SK-N-SH treated with all-trans-retinoic acid at 6 μM for 48 hours (cell line): Measurements from ENCODE around the gene UBE2L6.

ENCODE experiments used
- ATAC-seq: fragments of 200-7000 bp; cut with Tn5 transposase; 3 replicates; pipeline ENCODE4 v1.9.1; 2020; ENCODE audit warnings: mild to moderate bottlenecking, moderate library complexity
- ARNTL ChIP-seq: fragments of 450-650 bp; formaldehyde crosslinking; IDR thresholded peaks from 2 replicates; pipeline ENCODE4 v1.5.0; 2020; ENCODE audit warnings: low read depth, mild to moderate bottlenecking, moderate library complexity, borderline replicate concordance
- BACH2 ChIP-seq: fragments of 250-450 bp; sonication (Bioruptor Pico); IDR thresholded peaks from 2 replicates; pipeline ENCODE4 v1.9.0; 2021; ENCODE audit warnings: mild to moderate bottlenecking, borderline replicate concordance
- CSDC2 ChIP-seq: fragments of 250-450 bp; sonication (Bioruptor Pico); IDR thresholded peaks from 2 replicates; pipeline ENCODE4 v1.5.0; 2020; ENCODE audit warnings: mild to moderate bottlenecking, moderate library complexity
- ESRRG ChIP-seq: fragments of 250-450 bp; sonication (Bioruptor Pico); IDR thresholded peaks from 2 replicates; pipeline ENCODE4 v1.6.1; 2021; ENCODE audit warnings: mild to moderate bottlenecking
- GLIS3 ChIP-seq: fragments of 250-450 bp; sonication (Bioruptor Pico); IDR thresholded peaks from 2 replicates; pipeline ENCODE4 v1.5.0; 2020; ENCODE audit warnings: mild to moderate bottlenecking, moderate library complexity
- OSR1 ChIP-seq: fragments of 250-450 bp; sonication (Bioruptor Pico); IDR thresholded peaks from 2 replicates; pipeline ENCODE4 v1.8.0; 2022; ENCODE audit warnings: moderate library complexity, mild to moderate bottlenecking, inconsistent platforms
- PPARA ChIP-seq: fragments of 250-450 bp; sonication (Bioruptor Pico); IDR thresholded peaks from 2 replicates; pipeline ENCODE4 v1.5.0; 2020; ENCODE audit warnings: mild to moderate bottlenecking, borderline replicate concordance
- SNAI2 ChIP-seq: fragments of 250-450 bp; sonication (Bioruptor Pico); IDR thresholded peaks from 2 replicates; pipeline ENCODE4 v1.5.0; 2020; ENCODE audit warnings: mild to moderate bottlenecking, moderate library complexity
- TCF4 ChIP-seq: fragments of 250-450 bp; sonication (Bioruptor Pico); IDR thresholded peaks from 2 replicates; pipeline ENCODE4 v1.8.0; 2021; ENCODE audit warnings: mild to moderate bottlenecking, moderate library complexity, borderline replicate concordance
- TOX ChIP-seq: fragments of 250-450 bp; sonication (Bioruptor Pico); IDR thresholded peaks from 2 replicates; pipeline ENCODE4 v1.8.0; 2021; ENCODE audit warnings: mild to moderate bottlenecking, moderate library complexity, borderline replicate concordance
- ZFP3 ChIP-seq: fragments of 250-450 bp; sonication (Bioruptor Pico); IDR thresholded peaks from 2 replicates; pipeline ENCODE4 v1.5.0; 2020; ENCODE audit warnings: mild to moderate bottlenecking, moderate library complexity
- ZFP30 ChIP-seq: fragments of 450-650 bp; formaldehyde crosslinking; IDR thresholded peaks from 2 replicates; pipeline ENCODE4 v1.5.0; 2022; ENCODE audit warnings: mild to moderate bottlenecking, moderate library complexity
- ZNF565 ChIP-seq: fragments of 450-650 bp; formaldehyde crosslinking; conservative IDR thresholded peaks from 2 replicates; pipeline ENCODE4 v1.5.0; 2020; ENCODE audit warnings: low read depth, mild to moderate bottlenecking, moderate library complexity
- ZNF70 ChIP-seq: fragments of 450-650 bp; formaldehyde crosslinking; IDR thresholded peaks from 2 replicates; pipeline ENCODE4 v1.5.0; 2020; ENCODE audit warnings: mild to moderate bottlenecking, moderate library complexity
- TF ChIP-seq, protein P1 (sequence below): fragments of 250-450 bp; sonication (Bioruptor Pico); IDR thresholded peaks from 2 replicates; pipeline ENCODE4 v1.8.0; 2020; ENCODE audit warnings: mild to moderate bottlenecking, moderate library complexity, borderline replicate concordance
- TF ChIP-seq, protein P2 (sequence below): fragments of 250-450 bp; sonication (Bioruptor Pico); IDR thresholded peaks from 2 replicates; pipeline ENCODE4 v1.8.0; 2021; ENCODE audit warnings: low read depth, mild to moderate bottlenecking, moderate library complexity, borderline replicate concordance
- TF ChIP-seq, protein P3 (sequence below): fragments of 250-450 bp; sonication (Bioruptor Pico); IDR thresholded peaks from 2 replicates; pipeline ENCODE4 v1.5.0; 2020; ENCODE audit warnings: mild to moderate bottlenecking, moderate library complexity
- TF ChIP-seq, protein P4 (sequence below): fragments of 250-450 bp; sonication (Bioruptor Pico); IDR thresholded peaks from 2 replicates; pipeline ENCODE4 v1.5.1; 2020; ENCODE audit warnings: low read depth, mild to moderate bottlenecking, moderate library complexity

UBE2L6 gene

DNA sequence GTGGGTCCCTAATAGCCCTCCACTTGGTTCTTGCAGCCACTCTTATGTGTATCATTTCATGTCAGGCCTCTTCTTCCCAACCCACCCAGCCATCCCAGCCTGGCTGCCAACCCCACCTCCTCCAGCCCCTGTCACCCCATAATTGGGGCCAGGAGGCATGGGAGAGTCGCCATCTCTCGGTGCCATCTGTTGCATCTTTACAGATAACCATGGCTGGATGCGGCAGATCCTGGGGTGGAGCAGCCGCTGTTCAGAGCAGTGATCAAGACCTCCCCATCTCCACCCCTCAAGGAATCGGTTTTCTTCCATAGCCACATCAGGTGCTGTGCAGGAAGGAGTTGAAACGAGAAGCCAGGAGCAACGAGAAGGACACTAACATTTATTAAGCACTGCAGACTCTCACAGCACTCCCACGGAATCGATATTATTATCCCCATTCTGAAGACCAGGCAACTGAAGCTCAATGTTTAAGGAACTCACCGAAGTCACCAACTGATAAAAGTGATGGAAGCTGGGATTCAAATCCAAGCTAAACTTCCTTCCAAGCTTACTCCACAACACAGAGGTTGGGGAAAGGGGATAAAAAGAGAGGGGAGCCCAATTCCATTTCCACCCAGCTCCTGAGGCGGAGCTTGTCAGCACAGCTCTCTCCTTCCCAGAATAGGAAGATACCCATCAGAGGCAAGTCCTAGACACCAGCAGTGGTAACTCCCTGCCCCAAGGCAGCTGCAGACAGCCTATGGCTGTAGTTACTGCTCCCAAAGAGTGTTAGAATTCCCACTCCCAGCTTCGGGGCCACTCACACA is 54.6 kb downstream of the UBE2L6 start (continued):
- TF ChIP-seq, protein P1, sequence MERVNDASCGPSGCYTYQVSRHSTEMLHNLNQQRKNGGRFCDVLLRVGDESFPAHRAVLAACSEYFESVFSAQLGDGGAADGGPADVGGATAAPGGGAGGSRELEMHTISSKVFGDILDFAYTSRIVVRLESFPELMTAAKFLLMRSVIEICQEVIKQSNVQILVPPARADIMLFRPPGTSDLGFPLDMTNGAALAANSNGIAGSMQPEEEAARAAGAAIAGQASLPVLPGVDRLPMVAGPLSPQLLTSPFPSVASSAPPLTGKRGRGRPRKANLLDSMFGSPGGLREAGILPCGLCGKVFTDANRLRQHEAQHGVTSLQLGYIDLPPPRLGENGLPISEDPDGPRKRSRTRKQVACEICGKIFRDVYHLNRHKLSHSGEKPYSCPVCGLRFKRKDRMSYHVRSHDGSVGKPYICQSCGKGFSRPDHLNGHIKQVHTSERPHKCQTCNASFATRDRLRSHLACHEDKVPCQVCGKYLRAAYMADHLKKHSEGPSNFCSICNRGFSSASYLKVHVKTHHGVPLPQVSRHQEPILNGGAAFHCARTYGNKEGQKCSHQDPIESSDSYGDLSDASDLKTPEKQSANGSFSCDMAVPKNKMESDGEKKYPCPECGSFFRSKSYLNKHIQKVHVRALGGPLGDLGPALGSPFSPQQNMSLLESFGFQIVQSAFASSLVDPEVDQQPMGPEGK (CRISPR knock-in tag), result no peak
- no peak for TF ChIP-seq OSR1 (CRISPR knock-in tag)

DNA sequence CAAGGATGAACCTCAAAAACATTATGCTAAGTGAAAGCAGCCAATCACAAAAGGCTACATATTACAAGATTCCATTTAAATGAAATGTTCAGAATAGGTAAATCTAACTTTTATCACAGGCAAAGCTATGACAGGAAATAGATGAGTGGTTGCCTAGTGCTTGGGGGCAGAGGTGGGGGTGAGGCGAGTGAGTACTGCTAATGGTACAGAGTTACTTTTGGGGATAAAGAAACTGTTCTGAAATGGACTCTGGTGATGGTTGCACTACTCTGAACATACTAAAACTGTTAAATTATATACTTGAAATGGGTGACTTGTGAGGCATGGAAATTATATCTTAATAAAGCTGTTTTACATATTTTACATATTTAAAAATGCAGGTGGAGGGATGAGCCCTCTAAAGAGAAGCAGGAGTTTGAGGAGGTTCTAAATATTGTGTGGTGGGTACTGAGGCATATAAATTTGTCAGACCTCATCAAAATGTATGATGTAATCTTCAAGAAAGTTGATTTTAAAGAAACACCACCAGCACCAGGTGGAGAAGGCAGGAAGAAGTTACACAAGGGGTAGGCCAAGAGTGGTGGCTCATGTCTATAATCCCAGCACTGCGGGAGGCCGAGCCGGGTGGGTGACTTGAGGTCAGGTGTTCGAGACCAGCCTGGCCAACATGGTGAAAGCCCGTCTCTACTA is 55.6 kb downstream of the UBE2L6 start:
- TF ChIP-seq ZFP30, result no peak
- no peak for TF ChIP-seq ESRRG
- TF ChIP-seq PPARA (CRISPR knock-in tag), result no peak
- no peak for TF ChIP-seq OSR1 (CRISPR knock-in tag)
- TF ChIP-seq SNAI2 (CRISPR knock-in tag), result no peak

DNA sequence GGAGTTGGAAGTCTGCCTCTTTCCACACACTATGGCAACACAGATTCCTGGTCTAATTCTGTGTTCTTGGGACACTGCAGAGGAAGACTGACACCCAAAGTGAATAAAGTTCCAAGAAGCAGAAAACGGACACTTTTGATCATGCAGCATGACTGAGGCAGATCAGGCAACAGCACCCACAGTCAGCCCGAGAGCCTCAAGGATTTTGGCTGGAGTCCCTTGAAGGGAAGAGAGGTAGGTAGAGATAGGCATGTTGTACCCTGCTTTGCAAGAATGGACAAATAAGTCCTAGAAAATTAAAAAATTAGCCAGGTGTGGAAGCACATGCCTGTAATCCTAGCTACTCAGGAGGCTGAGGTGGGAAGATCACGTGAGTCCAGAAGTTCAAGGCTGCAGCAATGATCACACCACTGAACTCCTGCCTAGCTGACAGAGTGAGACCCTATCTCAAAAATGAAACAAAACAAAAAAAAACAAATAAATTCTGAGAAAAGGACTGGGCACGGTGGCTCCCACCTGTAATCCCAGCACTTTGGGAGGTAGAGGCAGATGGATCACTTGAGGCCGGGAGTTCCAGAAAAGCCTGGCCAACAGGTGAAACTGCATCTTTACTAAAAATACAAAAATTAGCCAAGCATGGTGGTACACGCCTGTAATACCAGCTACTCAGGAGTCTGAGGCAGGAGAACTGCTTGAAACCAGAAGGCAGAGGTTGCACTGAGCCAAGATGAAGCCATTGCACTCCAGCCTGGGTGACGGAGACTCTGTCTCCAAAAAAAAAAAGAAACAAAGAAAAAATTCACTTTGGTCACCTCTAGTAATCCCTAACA is 58.9 kb downstream of the UBE2L6 start:
- TF ChIP-seq SNAI2 (CRISPR knock-in tag), result no peak
- no peak for TF ChIP-seq OSR1 (CRISPR knock-in tag)
- no peak for TF ChIP-seq PPARA (CRISPR knock-in tag)
- TF ChIP-seq GLIS3 (CRISPR knock-in tag), result no peak
- no peak for TF ChIP-seq BACH2 (CRISPR knock-in tag)
- TF ChIP-seq, protein P1 (CRISPR knock-in tag), result no peak
- TF ChIP-seq, protein P2, sequence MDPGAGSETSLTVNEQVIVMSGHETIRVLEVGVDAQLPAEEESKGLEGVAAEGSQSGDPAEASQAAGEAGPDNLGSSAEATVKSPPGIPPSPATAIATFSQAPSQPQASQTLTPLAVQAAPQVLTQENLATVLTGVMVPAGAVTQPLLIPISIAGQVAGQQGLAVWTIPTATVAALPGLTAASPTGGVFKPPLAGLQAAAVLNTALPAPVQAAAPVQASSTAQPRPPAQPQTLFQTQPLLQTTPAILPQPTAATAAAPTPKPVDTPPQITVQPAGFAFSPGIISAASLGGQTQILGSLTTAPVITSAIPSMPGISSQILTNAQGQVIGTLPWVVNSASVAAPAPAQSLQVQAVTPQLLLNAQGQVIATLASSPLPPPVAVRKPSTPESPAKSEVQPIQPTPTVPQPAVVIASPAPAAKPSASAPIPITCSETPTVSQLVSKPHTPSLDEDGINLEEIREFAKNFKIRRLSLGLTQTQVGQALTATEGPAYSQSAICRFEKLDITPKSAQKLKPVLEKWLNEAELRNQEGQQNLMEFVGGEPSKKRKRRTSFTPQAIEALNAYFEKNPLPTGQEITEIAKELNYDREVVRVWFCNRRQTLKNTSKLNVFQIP (CRISPR knock-in tag), result no peak
- TF ChIP-seq ARNTL (CRISPR knock-in tag), result no peak
- TF ChIP-seq TCF4 (CRISPR knock-in tag), result no peak
- no peak for TF ChIP-seq ESRRG
- no peak for ATAC-seq

More for the DNA sequence above, 55.6 kb downstream of the UBE2L6 start:
- ATAC-seq, result no peak

DNA sequence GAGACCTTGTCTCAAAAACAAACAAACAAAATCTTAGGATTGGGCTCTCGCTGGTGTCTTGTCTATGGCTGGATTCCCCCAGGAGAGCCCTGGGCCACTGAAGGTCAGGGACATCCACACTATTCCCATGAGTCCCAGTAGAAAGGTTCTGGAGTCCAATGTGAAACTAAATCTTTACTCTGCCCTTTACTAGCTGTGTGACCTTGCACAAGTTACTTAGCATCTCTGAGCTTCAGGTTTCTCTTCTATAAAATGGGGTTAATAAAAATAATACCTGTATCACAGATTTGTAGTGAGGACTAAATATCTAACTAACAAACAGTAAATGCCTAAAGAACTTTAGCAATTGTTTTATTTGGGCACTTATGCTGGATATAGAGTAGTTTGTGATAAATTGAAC is 61.0 kb downstream of the UBE2L6 start:
- ATAC-seq, result no peak
- TF ChIP-seq, protein P2 (CRISPR knock-in tag), result no peak
- TF ChIP-seq, protein P3, sequence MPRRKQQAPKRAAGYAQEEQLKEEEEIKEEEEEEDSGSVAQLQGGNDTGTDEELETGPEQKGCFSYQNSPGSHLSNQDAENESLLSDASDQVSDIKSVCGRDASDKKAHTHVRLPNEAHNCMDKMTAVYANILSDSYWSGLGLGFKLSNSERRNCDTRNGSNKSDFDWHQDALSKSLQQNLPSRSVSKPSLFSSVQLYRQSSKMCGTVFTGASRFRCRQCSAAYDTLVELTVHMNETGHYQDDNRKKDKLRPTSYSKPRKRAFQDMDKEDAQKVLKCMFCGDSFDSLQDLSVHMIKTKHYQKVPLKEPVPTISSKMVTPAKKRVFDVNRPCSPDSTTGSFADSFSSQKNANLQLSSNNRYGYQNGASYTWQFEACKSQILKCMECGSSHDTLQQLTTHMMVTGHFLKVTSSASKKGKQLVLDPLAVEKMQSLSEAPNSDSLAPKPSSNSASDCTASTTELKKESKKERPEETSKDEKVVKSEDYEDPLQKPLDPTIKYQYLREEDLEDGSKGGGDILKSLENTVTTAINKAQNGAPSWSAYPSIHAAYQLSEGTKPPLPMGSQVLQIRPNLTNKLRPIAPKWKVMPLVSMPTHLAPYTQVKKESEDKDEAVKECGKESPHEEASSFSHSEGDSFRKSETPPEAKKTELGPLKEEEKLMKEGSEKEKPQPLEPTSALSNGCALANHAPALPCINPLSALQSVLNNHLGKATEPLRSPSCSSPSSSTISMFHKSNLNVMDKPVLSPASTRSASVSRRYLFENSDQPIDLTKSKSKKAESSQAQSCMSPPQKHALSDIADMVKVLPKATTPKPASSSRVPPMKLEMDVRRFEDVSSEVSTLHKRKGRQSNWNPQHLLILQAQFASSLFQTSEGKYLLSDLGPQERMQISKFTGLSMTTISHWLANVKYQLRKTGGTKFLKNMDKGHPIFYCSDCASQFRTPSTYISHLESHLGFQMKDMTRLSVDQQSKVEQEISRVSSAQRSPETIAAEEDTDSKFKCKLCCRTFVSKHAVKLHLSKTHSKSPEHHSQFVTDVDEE (CRISPR knock-in tag), result no peak
- TF ChIP-seq TOX (CRISPR knock-in tag) (no peak), ZFP3 (no peak), ARNTL (CRISPR knock-in tag) (no peak), ZNF565 (CRISPR knock-in tag) (no peak), ZFP30 (no peak), SNAI2 (CRISPR knock-in tag) (no peak), ZNF70 (CRISPR knock-in tag) (no peak), CSDC2 (CRISPR knock-in tag) (no peak), OSR1 (CRISPR knock-in tag) (no peak), BACH2 (CRISPR knock-in tag) (no peak)
- TF ChIP-seq, protein P4, sequence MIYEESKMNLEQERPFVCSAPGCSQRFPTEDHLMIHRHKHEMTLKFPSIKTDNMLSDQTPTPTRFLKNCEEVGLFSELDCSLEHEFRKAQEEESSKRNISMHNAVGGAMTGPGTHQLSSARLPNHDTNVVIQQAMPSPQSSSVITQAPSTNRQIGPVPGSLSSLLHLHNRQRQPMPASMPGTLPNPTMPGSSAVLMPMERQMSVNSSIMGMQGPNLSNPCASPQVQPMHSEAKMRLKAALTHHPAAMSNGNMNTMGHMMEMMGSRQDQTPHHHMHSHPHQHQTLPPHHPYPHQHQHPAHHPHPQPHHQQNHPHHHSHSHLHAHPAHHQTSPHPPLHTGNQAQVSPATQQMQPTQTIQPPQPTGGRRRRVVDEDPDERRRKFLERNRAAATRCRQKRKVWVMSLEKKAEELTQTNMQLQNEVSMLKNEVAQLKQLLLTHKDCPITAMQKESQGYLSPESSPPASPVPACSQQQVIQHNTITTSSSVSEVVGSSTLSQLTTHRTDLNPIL (CRISPR knock-in tag), result no peak
- TF ChIP-seq, protein P1 (CRISPR knock-in tag), result no peak
